HL-60 (cell line): ENCODE results near the gene ITFG1.

Source experiments
- DNase-seq, 2 experiments: peaks; one replicate each; pipeline ENCODE4 v3.0.0-alpha.2; 2010 to 2020; ENCODE audit warnings: low read depth in 1 of 2, low spot score in 1 of 2
- H3K27ac ChIP-seq: fragments of 250-450 bp; sonication (Bioruptor Pico); replicated peaks from 2 replicates; pipeline ENCODE4 v1.5.1; 2020; ENCODE audit warnings: mild to moderate bottlenecking, moderate library complexity
- H3K27me3 ChIP-seq: fragments of 250-450 bp; sonication (Bioruptor Pico); 2 replicates; pipeline ENCODE4 v1.5.1; 2021; ENCODE audit warnings: mild to moderate bottlenecking, moderate library complexity; ENCODE audit not compliant: insufficient read depth, poor library complexity, severe bottlenecking
- H3K4me3 ChIP-seq: replicated peaks from 2 replicates; pipeline ENCODE4 v1.5.1; 2011; ENCODE audit warnings: mild to moderate bottlenecking, control low read depth, low read length; ENCODE audit not compliant: insufficient read depth
- GABPA ChIP-seq: IDR thresholded peaks from 2 replicates; pipeline ENCODE4 v1.6.1; 2012; ENCODE audit warnings: low read depth
- POLR2AphosphoS5 ChIP-seq: IDR thresholded peaks from 2 replicates; pipeline ENCODE4 v1.6.1; 2012; ENCODE audit warnings: low read depth
- SPI1 ChIP-seq: IDR thresholded peaks from 2 replicates; pipeline ENCODE4 v1.6.1; 2012; ENCODE audit warnings: low read depth, mild to moderate bottlenecking, borderline replicate concordance
- TF ChIP-seq, protein P1 (sequence below): IDR thresholded peaks from one replicate; pipeline ENCODE4 v1.5.1; 2011; ENCODE audit warnings: low read length, control low read depth, inconsistent platforms; ENCODE audit not compliant: insufficient read depth
- TF ChIP-seq, protein P2 (sequence below): IDR thresholded peaks from 2 replicates; pipeline ENCODE4 v1.6.1; 2012; ENCODE audit warnings: low read depth; ENCODE audit not compliant: insufficient replicate concordance

ITFG1 gene

DNA sequence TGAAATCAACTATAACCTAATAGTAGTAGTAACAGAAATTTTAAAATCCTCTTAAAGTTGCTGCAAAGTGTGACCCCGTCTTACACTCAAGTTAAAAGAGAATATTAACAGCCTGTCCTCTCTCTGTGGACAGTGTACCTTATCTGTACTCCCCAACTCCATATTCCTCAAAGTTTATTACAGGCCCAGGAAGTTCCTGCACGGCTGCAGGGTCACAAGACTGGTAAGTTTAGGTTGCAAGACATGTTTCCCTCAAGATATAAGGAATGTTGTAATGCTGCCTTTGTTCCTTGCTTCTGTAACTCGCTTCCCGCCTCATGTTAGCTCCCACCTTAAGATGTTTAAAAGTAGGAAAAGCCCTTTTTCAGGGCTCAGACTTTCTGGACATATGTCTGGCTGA lies 72.2 kb downstream of the ITFG1 start:
- H3K4me3 ChIP-seq: no peak overlapping the region
- TF ChIP-seq GABPA (no peak), SPI1 (no peak), POLR2AphosphoS5 (no peak)
- TF ChIP-seq, protein P1, sequence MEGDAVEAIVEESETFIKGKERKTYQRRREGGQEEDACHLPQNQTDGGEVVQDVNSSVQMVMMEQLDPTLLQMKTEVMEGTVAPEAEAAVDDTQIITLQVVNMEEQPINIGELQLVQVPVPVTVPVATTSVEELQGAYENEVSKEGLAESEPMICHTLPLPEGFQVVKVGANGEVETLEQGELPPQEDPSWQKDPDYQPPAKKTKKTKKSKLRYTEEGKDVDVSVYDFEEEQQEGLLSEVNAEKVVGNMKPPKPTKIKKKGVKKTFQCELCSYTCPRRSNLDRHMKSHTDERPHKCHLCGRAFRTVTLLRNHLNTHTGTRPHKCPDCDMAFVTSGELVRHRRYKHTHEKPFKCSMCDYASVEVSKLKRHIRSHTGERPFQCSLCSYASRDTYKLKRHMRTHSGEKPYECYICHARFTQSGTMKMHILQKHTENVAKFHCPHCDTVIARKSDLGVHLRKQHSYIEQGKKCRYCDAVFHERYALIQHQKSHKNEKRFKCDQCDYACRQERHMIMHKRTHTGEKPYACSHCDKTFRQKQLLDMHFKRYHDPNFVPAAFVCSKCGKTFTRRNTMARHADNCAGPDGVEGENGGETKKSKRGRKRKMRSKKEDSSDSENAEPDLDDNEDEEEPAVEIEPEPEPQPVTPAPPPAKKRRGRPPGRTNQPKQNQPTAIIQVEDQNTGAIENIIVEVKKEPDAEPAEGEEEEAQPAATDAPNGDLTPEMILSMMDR: no peak
- TF ChIP-seq, protein P2, sequence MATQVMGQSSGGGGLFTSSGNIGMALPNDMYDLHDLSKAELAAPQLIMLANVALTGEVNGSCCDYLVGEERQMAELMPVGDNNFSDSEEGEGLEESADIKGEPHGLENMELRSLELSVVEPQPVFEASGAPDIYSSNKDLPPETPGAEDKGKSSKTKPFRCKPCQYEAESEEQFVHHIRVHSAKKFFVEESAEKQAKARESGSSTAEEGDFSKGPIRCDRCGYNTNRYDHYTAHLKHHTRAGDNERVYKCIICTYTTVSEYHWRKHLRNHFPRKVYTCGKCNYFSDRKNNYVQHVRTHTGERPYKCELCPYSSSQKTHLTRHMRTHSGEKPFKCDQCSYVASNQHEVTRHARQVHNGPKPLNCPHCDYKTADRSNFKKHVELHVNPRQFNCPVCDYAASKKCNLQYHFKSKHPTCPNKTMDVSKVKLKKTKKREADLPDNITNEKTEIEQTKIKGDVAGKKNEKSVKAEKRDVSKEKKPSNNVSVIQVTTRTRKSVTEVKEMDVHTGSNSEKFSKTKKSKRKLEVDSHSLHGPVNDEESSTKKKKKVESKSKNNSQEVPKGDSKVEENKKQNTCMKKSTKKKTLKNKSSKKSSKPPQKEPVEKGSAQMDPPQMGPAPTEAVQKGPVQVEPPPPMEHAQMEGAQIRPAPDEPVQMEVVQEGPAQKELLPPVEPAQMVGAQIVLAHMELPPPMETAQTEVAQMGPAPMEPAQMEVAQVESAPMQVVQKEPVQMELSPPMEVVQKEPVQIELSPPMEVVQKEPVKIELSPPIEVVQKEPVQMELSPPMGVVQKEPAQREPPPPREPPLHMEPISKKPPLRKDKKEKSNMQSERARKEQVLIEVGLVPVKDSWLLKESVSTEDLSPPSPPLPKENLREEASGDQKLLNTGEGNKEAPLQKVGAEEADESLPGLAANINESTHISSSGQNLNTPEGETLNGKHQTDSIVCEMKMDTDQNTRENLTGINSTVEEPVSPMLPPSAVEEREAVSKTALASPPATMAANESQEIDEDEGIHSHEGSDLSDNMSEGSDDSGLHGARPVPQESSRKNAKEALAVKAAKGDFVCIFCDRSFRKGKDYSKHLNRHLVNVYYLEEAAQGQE: no peak
- no peaks in the 10 kb centered on the region for H3K27me3 ChIP-seq
- DNase-seq: no peak
- no peak overlapping the region for H3K27ac ChIP-seq

DNA sequence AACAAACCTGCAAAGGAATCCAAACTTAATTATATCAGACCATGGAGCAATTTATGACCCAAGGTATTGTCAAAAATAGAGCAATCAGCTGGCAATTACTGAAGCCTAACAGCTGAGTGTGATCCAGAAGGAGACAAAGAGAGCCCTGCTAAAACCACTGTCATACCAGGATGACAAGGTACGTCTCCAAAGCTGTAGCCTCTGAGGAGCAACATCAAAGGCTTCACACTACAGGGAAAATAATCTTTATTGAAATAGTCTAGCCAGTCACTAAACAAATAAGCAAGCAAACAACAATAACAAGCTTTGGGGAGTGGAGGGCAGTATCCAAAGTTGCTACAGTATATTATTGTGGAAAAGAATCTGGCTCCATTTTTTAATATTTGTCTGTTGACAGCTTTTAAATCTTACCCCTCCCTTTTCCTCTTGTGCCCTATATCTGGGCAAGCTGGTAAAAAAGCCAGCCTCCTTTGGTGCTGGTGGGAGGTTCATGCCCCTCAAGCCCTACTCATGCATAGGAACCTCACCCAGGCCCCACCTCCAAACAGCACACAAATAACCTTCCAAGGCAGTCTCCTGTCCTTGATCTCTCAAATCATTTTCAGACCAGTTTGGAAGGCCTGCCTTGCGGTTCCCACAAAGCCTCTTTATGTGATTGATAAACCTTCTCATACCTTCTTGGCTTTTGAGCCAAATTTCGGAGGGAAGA lies 73.7 kb downstream of the ITFG1 start:
- TF ChIP-seq SPI1 (no peak), GABPA (no peak), POLR2AphosphoS5 (no peak)
- TF ChIP-seq, protein P1: no peak
- TF ChIP-seq, protein P2: no peak
- H3K27me3 ChIP-seq: no peaks in the 10 kb centered on the region
- no peak for DNase-seq
- H3K4me3 ChIP-seq: no peak overlapping the region
- no peak overlapping the region for H3K27ac ChIP-seq

DNA sequence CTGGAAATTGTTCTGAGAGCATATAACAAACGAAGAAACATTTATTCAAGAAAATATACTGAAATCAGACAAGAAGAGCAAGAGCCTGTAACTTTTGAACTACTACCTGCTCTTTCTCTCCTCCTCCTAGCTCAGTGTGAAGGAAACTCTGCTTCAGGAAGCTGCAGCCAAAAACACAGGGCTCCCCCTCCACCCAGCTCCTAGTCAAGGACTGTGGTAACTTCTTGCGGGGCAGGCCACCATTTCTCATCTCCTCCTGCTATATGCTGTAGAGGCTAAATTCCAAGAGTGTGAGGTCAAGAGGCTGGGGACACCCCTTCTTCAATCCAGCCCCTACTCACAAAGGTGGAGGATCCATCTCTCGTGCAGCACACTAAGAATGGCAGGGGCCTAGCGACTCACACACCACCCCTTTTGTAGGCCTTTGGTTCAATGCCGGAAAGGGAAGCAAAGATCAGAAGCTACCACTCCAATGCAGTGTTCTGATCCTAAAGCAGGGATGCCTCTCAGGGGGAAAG lies 74.6 kb downstream of the ITFG1 start:
- DNase-seq: no peak

More for the DNA sequence above, 74.6 kb downstream of the ITFG1 start:
- TF ChIP-seq SPI1 (no peak), POLR2AphosphoS5 (no peak), GABPA (no peak)
- TF ChIP-seq, protein P2: no peak
- TF ChIP-seq, protein P1: no peak
- Histone ChIP-seq H3K27ac (no peak overlapping the region), H3K4me3 (no peak overlapping the region), H3K27me3 (no peaks in the 10 kb centered on the region)
